Right cardiac atrium (tissue), 5 donors: ENCODE measurements around the gene CFAP65. TPM values are rescaled to one million over a fixed set of nuclear protein-coding genes. Genes with fewer than 3 reads are reported as not detected.

Source experiments
- microRNA-seq, 2 donors: library from miRNA; unstranded; fragments of <30 nt; microRNA quantifications; one replicate each; pipeline ENCODE4 v1.2.0, GENCODE V29; 2020 to 2021
- polyA plus RNA-seq: library from polyadenylated mRNA; stranded (reverse); fragments of 200-250 nt; gene quantifications from one replicate; pipeline ENCODE4 v1.2.3, GENCODE V29; 2013
- total RNA-seq, 4 donors: library from RNA; stranded (reverse); fragmentation: NEBNext Ultra II Directional; extraction: Animal tissue kit (Norgen Biotek cat#: 25700); gene quantifications; one replicate each; pipeline ENCODE4 v1.2.1, GENCODE V29; 2021
- donor health status: healthy with polysubstance abuse.
- donor health status: DM: no; HTN: yes; CAD: no.
- donor health status: DM: no; HTN: no; CAD: no.
- donor health status: DM: no; HTN: yes; CAD: no; lungs with severe emphysema.
- donor health status: DM: yes; HTN: yes; CAD: no.

CFAP65 gene
- total and polyA plus RNA-seq, 5 donors, result not detected

Small RNA genes lying within 50 kb of the gene (microRNA-seq; reads per million reads assigned to microRNA genes)
- gene MIR3131 (0 to 0.42 reads per million in 2 donors), gene MIR375 (2.7 to 20.6 reads per million in 2 donors)

Other genes with a start within 250 kb of the CFAP65 start
- gene PRKAG3, start 209.7 kb downstream of the CFAP65 start, total RNA-seq, result under 1 TPM in 2 of 4 donors, not detected in 2; 0.14 to 0.15 TPM
- gene PRKAG3, start 209.7 kb downstream of the CFAP65 start, polyA plus RNA-seq, result 0.07 TPM
- 1 to 10 TPM in 3 of 4 donors, under 1 TPM in 1; 0.86 to 2.1 (median 1.2) TPM for gene WNT6, start 181.7 kb downstream of the CFAP65 start, total RNA-seq
- gene WNT6, start 181.7 kb downstream of the CFAP65 start, polyA plus RNA-seq, result 1.7 TPM
- gene WNT10A, start 160.7 kb downstream of the CFAP65 start, total RNA-seq, result not detected
- not detected for gene WNT10A, start 160.7 kb downstream of the CFAP65 start, polyA plus RNA-seq
- gene CDK5R2, start 81.8 kb downstream of the CFAP65 start, total RNA-seq, result not detected
- gene CDK5R2, start 81.8 kb downstream of the CFAP65 start, polyA plus RNA-seq, result 0.09 TPM
- not detected for gene FEV, start 56.3 kb downstream of the CFAP65 start, total RNA-seq
- gene FEV, start 56.3 kb downstream of the CFAP65 start, polyA plus RNA-seq, result not detected
- not detected for gene CRYBA2, start 48.1 kb downstream of the CFAP65 start, total RNA-seq
- not detected for gene CRYBA2, start 48.1 kb downstream of the CFAP65 start, polyA plus RNA-seq
- gene IHH, start 19.4 kb upstream of the CFAP65 start, total RNA-seq, result not detected
- 0.05 TPM for gene IHH, start 19.4 kb upstream of the CFAP65 start, polyA plus RNA-seq
- gene NHEJ1, start 119.3 kb upstream of the CFAP65 start, total RNA-seq, result 1 to 10 TPM; 5.4 to 9.4 (median 9.2) TPM
- gene NHEJ1, start 119.3 kb upstream of the CFAP65 start, polyA plus RNA-seq, result 5.6 TPM
- under 1 TPM; 0.56 to 0.95 (median 0.57) TPM for gene SLC23A3, start 128.5 kb upstream of the CFAP65 start, total RNA-seq
- gene SLC23A3, start 128.5 kb upstream of the CFAP65 start, polyA plus RNA-seq, result 0.59 TPM
- gene CNPPD1, start 135.4 kb upstream of the CFAP65 start, total RNA-seq, result 10 to 100 TPM; 40.0 to 53.1 (median 48.5) TPM
- gene CNPPD1, start 135.4 kb upstream of the CFAP65 start, polyA plus RNA-seq, result 41.8 TPM
- 10 to 100 TPM; 35.2 to 47.3 (median 40.2) TPM for gene RETREG2, start 136.8 kb upstream of the CFAP65 start, total RNA-seq
- 22.0 TPM for gene RETREG2, start 136.8 kb upstream of the CFAP65 start, polyA plus RNA-seq
- gene ZFAND2B, start 165.3 kb upstream of the CFAP65 start, total RNA-seq, result 10 to 100 TPM; 21.8 to 28.9 (median 22.8) TPM
- 23.9 TPM for gene ZFAND2B, start 165.3 kb upstream of the CFAP65 start, polyA plus RNA-seq
- 10 to 100 TPM; 19.4 to 30.5 (median 23.5) TPM for gene ABCB6, start 177.4 kb upstream of the CFAP65 start, total RNA-seq
- 23.4 TPM for gene ABCB6, start 177.4 kb upstream of the CFAP65 start, polyA plus RNA-seq
- gene ATG9A, start 188.1 kb upstream of the CFAP65 start, total RNA-seq, result 10 to 100 TPM; 69.2 to 78.5 (median 77.3) TPM
- 43.1 TPM for gene ATG9A, start 188.1 kb upstream of the CFAP65 start, polyA plus RNA-seq
- gene ANKZF1, start 188.3 kb upstream of the CFAP65 start, total RNA-seq, result 10 to 100 TPM; 14.9 to 32.0 (median 27.2) TPM
- 20.1 TPM for gene ANKZF1, start 188.3 kb upstream of the CFAP65 start, polyA plus RNA-seq
- gene GLB1L, start 203.9 kb upstream of the CFAP65 start, total RNA-seq, result 1 to 10 TPM; 2.7 to 3.8 (median 3.3) TPM
- 3.1 TPM for gene GLB1L, start 203.9 kb upstream of the CFAP65 start, polyA plus RNA-seq
- gene STK16, start 204.0 kb upstream of the CFAP65 start, total RNA-seq, result 10 to 100 TPM; 17.5 to 19.7 (median 19.3) TPM
- gene STK16, start 204.0 kb upstream of the CFAP65 start, polyA plus RNA-seq, result 22.2 TPM
- gene TUBA4B, start 211.7 kb upstream of the CFAP65 start, total RNA-seq, result not detected
- gene TUBA4B, start 211.7 kb upstream of the CFAP65 start, polyA plus RNA-seq, result not detected
- 10 to 100 TPM; 27.6 to 88.6 (median 64.3) TPM for gene TUBA4A, start 212.4 kb upstream of the CFAP65 start, total RNA-seq
- 131 TPM for gene TUBA4A, start 212.4 kb upstream of the CFAP65 start, polyA plus RNA-seq
- gene DNAJB2, start 237.8 kb upstream of the CFAP65 start, total RNA-seq, result 10 to 100 TPM; 43.9 to 78.7 (median 65.8) TPM
- 57.5 TPM for gene DNAJB2, start 237.8 kb upstream of the CFAP65 start, polyA plus RNA-seq